ENCODE data around the gene EXOSC5. TPM values are rescaled to one million over a fixed set of nuclear protein-coding genes. Genes with fewer than 3 reads are reported as not detected.
"Not testable (repeated sequence)": the region's sequence is repeated elsewhere in the genome, so short reads cannot be mapped to it uniquely, and the experiment has no call there.

Gene EXOSC5
- total RNA-seq, 1 donor from 2014 or later = 20.2 TPM

DNA sequence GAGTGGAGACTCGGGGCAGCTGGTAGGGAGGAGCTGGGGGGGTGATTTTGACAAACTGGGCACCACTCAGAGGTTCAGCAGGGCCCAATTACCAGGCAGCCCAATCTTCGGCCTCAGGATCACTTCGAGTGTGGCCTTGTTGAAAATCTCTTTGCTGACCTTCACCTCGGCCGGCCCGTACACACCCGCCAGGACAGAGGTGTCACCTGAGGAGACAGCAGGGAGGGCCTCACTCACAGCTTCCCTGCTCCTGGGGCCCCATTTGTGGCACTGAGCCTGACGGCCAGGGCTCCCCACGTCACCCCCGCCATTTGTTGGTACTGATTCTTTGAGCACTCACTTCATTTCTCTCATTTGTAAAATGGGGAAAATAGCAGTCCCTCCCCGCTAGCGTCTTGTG lies 4.4 kb downstream of the EXOSC5 start:
- H3K27me3 Mint-ChIP-seq = no peaks in the 10 kb centered on the region
- no peaks in the 10 kb centered on the region for H3K9me3 Mint-ChIP-seq
- peaks cover 15% of the 10 kb centered on the region for H3K4me1 Mint-ChIP-seq (ENCODE audit: unreplicated experiment)
- H3K27ac Mint-ChIP-seq = no peak overlapping the region
- DNase-seq (ENCODE audit: extremely low spot score, unreplicated experiment) = no peak
- H3K36me3 Mint-ChIP-seq = no peaks in the 10 kb centered on the region
- TF ChIP-seq, protein P1, sequence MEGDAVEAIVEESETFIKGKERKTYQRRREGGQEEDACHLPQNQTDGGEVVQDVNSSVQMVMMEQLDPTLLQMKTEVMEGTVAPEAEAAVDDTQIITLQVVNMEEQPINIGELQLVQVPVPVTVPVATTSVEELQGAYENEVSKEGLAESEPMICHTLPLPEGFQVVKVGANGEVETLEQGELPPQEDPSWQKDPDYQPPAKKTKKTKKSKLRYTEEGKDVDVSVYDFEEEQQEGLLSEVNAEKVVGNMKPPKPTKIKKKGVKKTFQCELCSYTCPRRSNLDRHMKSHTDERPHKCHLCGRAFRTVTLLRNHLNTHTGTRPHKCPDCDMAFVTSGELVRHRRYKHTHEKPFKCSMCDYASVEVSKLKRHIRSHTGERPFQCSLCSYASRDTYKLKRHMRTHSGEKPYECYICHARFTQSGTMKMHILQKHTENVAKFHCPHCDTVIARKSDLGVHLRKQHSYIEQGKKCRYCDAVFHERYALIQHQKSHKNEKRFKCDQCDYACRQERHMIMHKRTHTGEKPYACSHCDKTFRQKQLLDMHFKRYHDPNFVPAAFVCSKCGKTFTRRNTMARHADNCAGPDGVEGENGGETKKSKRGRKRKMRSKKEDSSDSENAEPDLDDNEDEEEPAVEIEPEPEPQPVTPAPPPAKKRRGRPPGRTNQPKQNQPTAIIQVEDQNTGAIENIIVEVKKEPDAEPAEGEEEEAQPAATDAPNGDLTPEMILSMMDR (conservative IDR thresholded peaks at IDR 0.05) = no peak
- H3K4me3 Mint-ChIP-seq = no peak overlapping the region

DNA sequence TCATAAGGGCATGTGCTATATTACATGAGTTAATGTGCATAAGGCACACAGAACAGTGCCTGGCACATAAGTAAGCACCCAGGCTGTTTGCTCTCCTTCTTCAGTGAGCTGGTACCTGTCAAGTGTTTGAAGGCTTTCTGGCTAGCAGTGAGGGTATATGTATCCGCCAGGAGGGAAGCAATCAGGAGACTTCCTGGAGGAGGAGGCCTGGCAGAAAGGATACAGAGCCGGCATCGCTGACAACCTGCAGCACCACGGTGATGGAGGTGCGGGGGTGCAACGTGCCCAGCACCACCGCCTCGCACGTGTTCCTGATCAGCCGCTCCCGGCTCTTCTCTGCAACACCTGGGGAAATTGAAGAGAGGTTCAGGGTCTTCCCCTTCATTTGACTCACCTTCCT lies 5.5 kb downstream of the EXOSC5 start:
- no peak for DNase-seq (ENCODE audit: extremely low spot score, unreplicated experiment)
- Mint-ChIP-seq H3K9me3 (no peaks in the 10 kb centered on the region), H3K27me3 (no peaks in the 10 kb centered on the region), H3K4me1 (ENCODE audit: unreplicated experiment) (peaks cover 10% of the 10 kb centered on the region), H3K4me3 (no peak overlapping the region), H3K36me3 (no peaks in the 10 kb centered on the region), H3K27ac (no peak overlapping the region)
- TF ChIP-seq, protein P1 (conservative IDR thresholded peaks at IDR 0.05) = no peak

DNA sequence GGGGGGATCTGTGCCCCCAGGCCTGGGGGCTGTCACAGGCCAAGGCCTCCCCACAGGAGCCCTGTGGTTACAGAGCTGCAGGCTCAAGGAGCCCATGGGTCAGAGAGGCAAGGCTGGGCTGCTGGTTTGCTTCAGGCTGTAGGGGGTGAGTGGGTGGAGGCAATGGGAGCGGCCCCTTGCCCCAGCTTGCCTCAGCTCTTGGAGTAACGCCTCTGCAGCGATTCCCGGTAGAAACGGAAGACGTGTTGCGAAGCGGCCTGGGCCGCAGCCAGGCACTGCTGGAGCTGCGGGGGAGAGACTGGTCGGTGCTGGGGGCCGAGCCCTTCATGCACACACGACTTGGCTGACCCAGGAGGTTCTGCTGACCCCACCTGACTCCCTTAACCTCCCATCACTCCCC lies 10.7 kb downstream of the EXOSC5 start:
- H3K9me3 Mint-ChIP-seq = no peaks in the 10 kb centered on the region
- H3K27me3 Mint-ChIP-seq = no peaks in the 10 kb centered on the region
- no peak overlapping the region for H3K4me3 Mint-ChIP-seq
- H3K27ac Mint-ChIP-seq = no peak overlapping the region
- DNase-seq (ENCODE audit: extremely low spot score, unreplicated experiment) = no peak
- no peaks in the 10 kb centered on the region for H3K4me1 Mint-ChIP-seq (ENCODE audit: unreplicated experiment)
- TF ChIP-seq, protein P1 (conservative IDR thresholded peaks at IDR 0.05) = no peak
- H3K36me3 Mint-ChIP-seq = no peaks in the 10 kb centered on the region

DNA sequence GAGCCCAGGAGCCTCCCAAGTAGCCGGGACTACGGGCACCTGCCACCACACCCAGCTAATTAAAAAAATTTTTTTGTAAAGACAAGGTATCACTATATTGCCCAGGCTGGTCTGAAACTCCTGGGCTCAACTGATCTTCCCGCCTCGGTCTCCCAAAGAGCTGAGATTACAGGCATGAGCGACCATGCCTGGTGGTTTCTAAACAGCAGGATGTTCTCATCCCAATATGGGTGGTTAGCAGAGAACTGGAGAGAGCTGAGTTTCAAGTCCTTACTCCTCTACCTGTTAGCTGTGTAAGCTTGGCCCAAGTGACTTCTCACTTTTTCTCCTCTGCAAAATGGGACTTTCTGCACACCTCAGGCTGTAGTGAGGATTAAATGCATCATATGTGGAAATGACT lies 12.8 kb downstream of the EXOSC5 start:
- Mint-ChIP-seq H3K27me3 (no peaks in the 10 kb centered on the region), H3K27ac (no peak overlapping the region)
- DNase-seq (ENCODE audit: extremely low spot score, unreplicated experiment) = no peak

DNA sequence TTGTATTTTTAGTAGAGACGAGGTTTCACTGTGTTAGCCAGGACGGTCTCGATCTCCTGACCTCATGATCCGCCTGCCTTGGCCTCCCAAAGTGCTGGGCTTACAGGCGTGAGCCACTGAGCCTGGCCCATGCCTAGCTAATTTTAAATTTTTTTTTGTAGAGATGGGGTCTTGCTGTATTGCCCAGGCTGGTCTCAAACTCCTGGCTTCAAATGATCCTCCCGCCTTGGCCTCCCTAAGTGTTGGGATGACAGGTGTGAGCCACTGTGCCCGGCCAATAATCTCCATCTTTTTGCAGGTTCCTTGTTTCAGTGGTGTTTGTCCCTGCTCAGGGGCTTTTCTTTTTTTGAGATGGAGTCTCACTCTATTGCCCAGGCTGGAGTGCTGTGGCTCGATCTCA lies 15.6 kb downstream of the EXOSC5 start:
- not testable (repeated sequence) for H3K27ac Mint-ChIP-seq; H3K36me3 Mint-ChIP-seq; H3K4me3 Mint-ChIP-seq; DNase-seq (ENCODE audit: extremely low spot score, unreplicated experiment); H3K9me3 Mint-ChIP-seq; H3K4me1 Mint-ChIP-seq (ENCODE audit: unreplicated experiment); H3K27me3 Mint-ChIP-seq

More for the DNA sequence above, 12.8 kb downstream of the EXOSC5 start:
- TF ChIP-seq, protein P1 (conservative IDR thresholded peaks at IDR 0.05) = no peak
- Mint-ChIP-seq H3K9me3 (no peaks in the 10 kb centered on the region), H3K4me3 (no peak overlapping the region), H3K4me1 (ENCODE audit: unreplicated experiment) (no peaks in the 10 kb centered on the region), H3K36me3 (no peaks in the 10 kb centered on the region)

DNA sequence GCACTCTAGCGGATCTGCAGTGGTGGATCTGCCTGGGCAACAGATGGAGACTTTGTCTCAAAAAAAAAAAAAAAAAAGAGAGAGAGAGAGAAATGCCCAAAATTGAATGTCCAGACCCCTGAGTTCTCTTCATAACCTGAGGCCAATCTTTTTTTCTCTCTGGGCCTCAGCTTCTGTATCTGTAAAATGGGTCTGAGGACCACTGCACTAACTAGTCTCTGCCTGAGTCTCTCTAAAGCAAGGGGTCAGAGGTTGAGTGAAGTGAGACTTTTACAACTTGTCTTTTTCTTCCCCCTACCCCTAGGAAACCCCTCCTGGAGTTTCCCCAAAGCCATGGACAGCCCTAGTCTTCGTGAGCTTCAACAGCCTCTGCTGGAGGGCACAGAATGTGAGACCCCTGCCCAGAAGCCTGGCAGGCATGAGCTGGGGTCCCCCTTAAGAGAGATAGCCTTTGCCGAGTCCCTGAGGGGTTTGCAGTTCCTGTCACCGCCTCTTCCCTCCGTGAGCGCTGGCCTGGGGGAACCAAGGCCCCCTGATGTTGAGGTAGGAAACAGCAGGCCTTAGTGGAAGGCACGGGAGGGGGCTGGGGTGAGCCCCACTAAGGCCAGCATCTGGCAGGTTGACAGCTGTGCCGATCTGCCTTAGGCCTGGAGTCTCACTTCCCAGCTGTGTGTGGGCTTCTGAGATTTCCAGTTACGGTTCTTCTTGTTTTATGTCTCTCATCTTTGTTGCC lies 19.0 kb downstream of the EXOSC5 start:
- no peaks in the 10 kb centered on the region for H3K36me3 Mint-ChIP-seq
- H3K4me1 Mint-ChIP-seq (ENCODE audit: unreplicated experiment) = peaks cover 12% of the 10 kb centered on the region
- H3K4me3 Mint-ChIP-seq = peak overlapping the region; percentile 8
- TF ChIP-seq, protein P1 (conservative IDR thresholded peaks at IDR 0.05) = peak; percentile 56
- DNase-seq (ENCODE audit: extremely low spot score, unreplicated experiment) = no peak
- peak overlapping the region; percentile 64 for H3K27ac Mint-ChIP-seq
- no peaks in the 10 kb centered on the region for H3K27me3 Mint-ChIP-seq
- H3K9me3 Mint-ChIP-seq = no peaks in the 10 kb centered on the region
